HG03097 (cell line): ENCODE data around the gene NPTXR.
"Not testable (repeated sequence)": the region's sequence is repeated elsewhere in the genome, so short reads cannot be mapped to it uniquely, and the experiment has no call there.

ENCODE experiments used
- ATAC-seq: cut with Tn5 transposase; IDR thresholded peaks from one replicate; pipeline ENCODE4 v1.9.1; 2021; ENCODE audit not compliant: unreplicated experiment, low FRiP score

Gene NPTXR

DNA sequence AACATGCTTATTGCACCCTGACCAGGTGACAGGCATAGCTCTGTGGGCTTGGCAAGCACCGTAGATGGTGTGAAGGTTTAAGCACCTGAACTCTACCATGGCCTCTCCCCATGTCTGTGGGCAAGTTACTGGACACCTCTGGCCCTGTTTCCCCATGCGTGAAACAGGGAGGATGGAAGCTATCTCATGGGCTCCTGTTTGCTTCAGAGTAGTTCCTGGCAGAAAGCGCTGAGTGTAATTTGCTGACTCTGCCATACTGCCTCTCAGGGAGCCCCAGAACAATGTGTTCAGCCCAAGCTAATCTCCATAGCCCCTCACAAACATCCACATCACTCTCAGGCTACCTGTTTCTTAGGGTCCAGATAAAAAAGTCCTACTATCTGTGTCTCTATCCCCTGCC is 25.8 kb upstream of the NPTXR start:
- no peak for ATAC-seq

DNA sequence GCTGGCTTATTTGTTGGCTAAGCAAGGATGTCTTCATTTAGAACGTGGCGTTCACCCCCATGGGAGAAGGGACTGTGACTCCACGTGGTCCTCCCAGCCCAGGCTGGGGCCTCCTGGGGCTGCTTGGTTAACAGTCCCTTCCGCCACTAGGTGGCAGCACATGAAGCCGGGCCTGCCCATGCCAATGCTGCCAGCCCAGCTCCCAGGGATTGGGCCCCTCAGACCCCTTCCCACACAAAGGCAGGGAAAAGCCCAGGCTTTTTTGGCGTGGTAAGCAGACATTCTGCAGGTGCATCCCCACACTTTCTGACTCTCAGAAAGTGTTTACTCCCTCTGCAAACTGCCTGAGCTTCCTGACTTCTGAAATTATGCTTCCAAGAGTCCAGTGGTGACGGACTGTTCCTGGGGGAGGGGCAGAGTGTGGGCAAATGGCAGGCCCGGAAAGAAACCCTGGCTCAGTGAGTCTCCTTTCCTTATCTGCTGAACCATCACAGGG is 25.1 kb upstream of the NPTXR start:
- ATAC-seq = no peak

DNA sequence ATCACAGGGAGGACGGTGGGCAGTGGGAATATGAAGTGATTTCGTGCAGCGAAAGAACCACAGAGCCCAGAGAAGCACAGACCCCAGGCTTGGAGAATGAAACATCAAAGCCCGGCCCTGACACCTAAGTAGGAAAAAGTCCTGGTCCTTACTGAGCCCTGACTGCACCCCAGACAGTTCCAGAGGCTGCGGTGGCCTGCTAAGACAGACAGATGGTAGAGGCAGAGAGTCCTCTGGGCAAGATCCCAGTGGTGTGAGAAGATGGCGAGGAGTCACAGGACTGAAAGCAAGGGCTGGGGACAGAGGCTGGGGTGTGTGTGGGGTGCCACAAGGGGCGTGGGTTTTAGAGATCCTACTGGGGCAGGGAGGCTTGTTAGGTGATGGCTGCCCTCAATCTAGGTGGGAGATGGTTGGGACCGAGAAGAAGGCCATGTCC is 24.5 kb upstream of the NPTXR start:
- no peak for ATAC-seq

DNA sequence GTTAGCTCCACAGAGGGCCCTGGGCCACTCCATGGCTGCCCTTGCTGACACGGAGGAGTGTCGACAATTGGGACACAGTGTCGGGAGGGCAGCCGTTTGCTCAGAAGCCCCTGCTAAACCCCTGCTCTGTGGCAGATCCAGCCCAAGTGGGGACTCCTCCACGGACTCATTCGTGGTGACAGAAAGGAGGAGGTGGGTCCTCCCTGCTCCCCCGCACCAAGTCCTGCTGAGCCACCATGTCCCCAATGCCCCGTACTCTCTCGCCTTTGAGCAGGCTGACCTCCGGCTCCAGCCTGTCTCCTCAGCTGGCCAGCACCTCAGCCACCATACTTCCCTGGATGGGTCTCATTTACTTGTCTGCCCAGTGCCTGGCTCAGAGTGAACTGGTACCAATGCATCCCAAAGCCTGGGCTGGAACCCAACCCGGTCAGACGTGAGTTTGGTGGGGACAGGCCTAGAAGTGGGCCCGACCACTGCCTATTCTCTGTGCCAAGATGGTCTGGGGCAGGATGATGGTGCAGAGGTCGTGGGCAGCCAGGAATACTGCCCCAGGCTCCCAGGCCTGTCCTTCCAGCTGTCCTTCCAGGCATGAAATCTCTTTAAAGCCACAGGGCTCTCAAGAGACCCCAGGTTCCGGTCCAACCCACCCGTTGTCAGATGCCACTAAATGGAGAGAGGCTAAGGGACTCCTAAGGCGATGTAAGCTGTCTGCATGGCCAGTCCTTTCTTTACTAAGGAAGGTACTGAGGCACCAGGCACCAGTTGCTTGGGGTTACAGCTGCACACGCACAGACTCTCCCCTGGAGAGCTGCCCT is 23.9 kb upstream of the NPTXR start:
- no peak for ATAC-seq

DNA sequence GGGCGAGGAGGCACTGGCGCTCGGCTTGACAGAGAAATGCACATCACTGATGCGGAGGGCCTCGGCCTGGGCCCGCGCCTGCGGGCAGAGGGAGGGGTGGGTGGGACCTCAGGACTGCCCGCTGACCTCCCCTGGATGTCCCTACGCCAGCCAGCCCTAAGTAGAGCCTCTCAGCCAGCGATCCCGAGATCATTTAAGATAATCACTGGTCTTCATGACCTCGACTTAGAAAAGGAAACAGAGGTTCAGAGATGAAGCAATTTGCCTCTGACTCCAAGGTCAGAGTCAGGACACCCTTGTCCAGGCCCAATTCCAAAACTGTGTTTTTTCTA is 23.3 kb upstream of the NPTXR start:
- ATAC-seq = no peak

DNA sequence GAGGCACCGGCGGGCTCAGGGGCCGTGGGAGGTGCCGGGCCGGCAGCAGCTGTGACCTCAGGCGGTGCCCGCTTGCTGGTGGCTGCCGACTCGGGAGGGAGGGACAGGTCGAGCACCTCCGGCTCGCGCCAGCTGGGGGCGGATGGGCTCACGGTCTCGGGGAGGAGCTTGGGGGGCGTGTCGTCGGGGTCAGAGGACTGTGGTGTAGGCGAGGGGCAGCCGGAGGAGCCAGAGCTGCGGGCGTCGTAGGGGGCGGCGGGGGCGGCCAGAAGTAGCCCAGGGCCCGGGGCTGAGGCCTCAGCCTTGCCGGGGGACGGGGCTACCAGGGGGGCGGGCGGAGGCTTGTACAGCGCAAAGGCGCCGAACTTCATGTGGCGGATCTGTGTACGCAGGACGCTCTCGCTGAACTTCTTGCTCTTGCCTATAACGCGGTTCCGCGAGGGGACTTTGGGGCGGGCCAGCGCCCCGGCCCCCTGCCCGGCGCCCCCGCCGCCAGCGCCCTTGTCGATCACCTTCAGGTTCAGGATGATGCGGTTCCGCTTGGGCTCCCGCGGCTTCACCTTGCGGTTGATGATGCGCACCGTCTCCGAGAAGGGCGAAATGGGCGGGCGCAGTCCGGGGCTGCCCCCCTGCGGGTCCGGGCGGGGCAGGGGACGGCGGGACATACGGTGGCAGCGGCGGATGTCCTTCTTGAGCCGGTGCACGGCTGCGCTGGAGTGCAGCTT is 22.7 kb upstream of the NPTXR start:
- no peak for ATAC-seq

DNA sequence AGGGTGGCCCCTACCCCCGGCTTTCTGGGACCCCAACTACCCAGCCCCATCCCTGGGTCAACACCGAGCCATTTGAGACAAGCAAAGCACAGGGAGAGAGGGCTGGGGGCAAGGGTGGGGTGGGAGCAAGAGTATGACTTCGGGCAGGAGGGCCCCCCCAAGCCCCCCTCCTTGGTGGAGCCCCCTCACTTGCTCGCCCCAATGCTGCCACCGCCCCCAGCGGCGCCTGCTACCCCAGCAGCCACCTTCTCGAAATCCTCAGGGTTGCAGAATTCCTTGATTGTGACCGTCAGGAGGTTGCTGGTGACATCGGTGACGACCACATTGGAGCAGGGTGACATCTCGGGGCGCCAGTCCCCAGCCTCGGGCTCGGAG is 22.2 kb upstream of the NPTXR start:
- ATAC-seq = no peak

DNA sequence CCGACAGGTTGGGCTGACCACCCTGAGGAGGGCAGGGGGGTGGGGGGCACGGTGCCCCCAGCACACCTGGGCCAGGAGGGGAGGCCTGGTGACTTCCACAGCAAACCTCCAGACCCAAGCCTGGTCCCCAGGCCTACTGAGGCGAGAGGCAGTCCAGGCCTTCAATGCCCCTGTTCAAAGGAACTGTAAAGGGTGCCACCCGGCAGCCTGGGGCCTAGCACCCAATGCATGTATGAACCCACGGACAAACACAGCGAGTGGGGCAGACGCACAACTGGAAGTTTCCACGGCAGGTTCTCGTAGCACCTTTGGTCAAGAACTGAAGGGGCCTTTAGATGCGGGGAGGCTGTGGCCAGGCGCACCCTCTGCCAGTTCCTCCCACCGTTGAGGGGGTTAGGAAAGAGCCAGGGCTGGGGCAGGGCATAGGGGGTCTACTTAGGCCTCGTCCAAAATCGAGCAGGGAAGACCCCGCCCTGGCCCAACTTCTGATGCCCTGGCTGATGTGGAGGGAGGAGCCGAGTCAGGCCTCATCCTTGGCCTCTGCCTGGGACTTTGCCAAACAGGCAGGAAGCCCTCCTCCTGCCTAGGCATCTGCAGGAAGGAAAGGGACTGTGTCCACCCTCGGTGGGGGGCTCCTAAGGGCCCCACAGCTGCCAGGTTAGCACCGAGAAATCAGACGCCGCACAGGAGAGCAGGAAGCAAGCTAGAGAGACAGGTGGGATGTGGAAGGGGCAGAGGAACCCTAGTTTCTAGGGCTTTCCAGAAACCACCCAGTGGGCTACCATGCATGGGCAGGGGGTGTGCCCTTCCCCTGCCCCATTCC is 21.6 kb upstream of the NPTXR start:
- ATAC-seq = no peak

DNA sequence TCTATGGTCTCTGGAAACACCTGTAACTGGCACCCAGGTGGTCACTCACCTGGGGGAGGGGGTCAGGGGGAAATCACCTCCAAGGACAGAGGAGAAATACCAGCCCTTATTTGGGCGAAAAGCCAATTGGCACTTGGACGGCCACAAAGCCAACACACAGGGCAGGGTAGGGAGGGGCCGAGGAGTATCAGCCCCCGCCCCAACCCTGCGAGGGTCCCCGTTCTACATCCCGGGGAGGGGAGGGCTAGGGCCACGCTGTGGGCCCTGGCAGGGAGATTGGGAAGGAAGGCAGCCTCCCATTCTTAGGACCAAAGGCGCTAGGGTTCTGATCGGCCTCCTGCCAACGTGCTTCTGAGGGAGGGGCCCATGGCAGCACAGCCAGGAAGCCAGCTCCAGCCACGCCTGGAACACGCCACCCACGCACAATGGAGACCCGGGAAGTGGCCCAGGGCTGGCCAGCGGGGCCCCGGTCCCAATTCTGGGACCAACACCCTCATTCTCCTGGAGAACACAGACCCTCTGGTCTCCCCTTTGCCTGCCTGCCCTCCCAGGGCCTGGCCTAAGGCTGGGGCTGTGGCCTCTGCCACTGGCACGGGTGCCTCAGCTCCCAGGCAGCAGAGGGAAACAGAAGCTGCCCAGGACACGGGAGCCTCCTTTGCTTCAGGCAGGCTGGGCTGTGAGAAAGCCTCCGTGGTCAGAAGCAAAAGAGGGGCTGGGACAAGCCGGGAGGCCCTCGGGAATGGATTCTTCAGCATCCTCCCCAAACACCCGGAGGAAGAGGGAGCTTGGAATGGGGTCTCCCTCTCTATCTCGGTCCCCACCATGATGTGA is 20.7 kb upstream of the NPTXR start:
- no peak for ATAC-seq

DNA sequence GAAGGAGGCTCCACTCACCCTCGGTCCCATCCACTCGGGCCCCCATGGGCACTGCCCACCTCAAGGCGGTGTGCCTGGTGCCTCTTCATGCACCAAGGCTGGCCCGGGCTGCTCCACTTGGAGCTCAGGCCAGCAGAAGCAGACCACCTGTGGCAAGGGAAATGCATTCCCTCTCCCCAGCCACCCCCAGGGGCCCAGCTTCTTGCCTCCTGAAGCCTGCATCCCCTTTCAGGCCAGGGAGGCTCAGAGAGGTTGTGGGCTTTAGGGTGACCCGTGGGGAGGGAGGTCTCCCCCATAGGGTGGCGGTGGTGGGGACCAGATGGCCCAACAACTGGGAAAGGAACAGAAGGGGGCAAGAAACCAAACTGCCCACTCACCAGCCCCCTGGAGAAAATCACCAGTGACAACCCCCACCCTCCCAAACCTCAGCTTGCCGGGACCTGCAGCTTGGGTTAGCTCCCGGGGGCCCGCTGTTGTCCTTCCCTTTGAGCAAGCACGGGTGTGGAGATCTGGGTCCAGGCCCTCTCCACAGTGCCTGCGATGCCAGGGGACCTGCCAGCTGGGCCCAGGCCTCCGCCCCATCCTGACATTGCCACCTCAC is 19.8 kb upstream of the NPTXR start:
- ATAC-seq = no peak

DNA sequence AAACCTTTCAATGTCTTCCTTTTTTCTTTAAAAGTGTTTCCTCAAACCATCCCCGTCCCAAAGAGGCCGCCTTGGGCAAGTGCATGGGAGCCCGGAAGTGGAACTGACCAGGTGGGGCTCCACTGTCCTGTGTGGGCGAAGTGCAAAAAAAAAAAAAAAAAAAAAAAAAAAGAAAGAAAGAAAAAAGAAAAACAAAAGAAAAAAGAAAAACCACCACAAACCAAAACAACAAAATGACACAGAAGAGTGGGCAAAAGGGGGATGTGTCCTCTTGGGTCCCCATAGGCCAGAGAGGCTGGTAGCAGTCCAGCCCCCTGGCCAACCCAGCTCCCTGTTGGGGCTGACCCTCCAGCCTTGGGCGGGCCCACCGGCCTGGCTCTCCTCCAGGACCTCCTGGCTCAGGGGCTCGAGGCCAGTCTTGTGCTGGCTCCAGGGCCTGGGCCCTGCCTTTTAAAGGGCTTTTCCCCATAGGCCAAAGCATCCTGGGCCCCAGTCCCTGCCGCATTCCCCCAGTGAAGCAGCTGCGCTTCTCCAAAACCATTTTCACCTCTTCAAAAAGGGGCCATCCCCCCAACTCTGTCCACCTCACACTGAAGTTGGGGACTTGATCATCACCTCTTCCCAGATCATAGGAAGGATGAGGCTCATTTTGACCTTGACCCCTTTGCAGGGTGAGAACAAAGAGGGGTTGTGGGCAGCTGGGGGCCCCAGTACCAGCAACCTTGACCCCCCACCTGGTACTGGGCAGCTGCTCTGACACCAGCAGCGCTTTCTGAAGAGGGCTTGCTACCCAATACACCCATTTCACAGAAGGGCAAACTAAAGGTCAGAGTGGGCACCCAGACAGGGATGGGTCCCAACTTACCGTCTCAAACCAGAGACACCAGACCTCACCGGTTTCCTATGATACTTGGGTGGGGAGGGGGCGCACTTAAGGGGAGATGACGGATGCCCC is 18.8 kb upstream of the NPTXR start:
- ATAC-seq = no peak

DNA sequence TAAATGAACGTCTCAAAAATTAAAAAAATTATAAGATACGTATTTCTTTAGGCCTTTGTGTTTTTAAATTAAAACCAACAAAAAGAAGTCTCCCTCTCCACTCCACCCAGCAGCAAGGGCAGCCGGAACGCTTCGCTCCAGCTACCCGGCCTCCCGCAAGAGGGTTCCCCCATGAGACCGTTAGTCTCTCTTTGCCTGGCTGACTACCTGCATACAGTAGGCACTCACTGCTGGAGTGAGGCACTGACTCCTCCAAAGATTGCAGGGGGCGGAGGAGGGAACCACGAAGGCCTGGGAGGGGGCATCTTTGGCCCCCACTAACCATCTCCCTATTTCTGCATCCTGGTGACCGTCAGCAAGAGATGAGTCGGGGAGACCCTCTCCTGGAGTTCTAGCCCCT is 18.1 kb upstream of the NPTXR start:
- no peak for ATAC-seq

DNA sequence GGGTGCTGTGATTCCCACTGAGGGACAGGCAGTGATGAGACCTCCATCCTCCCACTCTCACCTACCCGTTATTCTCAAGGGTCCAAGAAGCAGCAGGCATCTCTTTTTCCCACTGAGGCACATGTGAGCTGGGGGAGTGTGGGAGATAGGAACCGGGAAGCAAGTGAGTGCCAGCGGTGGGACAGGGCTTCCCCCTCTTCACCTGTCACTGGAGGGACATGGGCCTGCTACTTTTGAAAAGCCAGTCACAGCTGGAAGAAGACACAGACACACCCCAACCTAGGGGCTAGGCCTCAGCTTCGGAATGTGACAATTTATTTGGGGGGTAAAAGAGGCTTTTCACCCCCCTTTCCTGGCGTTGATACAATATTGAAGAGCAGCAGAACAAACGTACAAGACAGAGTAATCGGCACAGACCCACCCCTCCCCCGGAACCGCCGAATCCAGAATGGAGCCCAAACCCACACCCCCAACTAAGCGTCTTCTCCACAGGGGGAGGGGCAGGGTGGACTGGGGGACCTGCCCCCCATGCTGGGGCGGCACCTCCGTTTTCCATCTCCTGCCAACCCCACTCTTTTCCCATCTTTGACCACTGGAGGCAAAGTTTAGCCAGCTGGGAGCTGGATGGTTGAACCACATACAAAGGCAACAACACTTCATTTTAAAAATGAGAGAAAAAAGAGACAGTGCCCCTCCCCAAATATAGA is 17.5 kb upstream of the NPTXR start:
- ATAC-seq = no peak

DNA sequence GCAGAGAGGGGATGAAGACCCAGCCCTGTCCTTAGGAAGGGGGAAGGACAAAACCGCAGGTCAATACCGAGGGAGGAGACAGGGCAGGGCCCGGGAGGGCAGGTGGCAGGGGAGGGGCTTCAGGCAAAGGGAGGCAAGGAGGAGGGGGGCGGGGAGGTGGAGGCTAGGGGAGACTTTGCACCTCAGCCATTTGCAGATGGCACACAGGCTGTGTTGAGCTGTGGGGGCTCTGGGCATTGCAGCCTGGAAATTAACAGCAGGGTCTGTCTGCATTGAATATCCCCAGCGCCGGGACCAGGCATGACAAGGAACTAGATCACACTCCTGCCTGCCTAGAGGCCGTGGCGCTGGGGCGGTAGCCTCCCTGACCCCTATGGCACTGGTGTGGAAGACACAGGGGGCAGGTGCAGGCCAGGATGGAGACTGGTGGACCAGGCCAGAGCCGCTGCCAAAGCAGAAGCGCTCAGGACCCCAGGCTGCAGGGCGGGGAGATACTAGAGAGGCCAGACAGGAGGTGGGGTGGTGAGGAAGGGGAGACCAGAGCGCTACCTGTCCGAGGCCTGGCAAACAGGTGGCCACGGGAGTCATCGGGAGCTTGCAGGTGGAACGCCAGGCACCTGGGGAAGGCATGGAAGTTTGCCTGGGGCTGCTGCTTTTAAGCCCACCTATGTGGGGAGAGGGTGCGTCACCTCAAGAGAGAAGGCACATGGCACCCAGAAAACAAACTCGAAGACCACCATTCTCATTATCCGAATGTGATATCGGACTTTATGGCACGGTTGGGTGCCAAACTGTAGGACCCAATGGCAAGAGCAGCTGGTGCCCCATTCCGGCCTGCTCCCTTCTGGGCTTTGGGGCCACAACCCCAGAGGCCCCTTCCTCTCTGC is 16.7 kb upstream of the NPTXR start:
- no peak for ATAC-seq

DNA sequence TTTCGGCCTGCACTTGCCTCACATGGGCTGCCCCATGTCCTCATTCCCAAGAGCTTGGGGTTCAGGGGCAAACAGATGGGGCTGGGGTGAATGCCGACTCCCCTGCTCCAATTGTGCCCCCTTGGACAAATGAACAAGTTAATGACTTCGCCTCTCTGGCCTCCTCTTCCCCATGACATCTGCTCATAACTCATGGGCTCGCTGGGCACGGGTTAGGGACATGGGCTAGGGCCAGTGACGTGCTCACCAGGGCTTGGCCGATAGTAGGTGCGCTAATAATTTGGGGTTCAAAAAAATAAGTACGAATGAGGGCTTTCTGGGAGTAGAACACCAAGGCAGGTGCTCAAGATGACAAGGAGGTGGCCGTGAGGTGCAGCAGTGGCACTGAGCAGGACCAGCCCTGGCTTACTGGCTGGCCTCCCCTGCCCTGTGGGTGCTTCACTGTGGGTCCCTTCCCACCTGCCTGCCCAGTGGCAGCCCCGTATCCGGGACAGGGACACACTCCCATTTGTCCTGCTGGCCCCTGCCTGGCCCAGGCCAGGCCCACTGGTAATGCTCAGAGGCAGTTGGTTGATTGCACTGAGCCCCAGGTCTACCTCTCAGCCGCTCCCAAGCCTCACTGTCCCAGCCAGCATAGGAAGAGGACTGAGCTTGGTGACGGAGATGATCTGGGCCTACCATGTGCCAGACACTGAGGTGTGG is 15.9 kb upstream of the NPTXR start:
- ATAC-seq = no peak

DNA sequence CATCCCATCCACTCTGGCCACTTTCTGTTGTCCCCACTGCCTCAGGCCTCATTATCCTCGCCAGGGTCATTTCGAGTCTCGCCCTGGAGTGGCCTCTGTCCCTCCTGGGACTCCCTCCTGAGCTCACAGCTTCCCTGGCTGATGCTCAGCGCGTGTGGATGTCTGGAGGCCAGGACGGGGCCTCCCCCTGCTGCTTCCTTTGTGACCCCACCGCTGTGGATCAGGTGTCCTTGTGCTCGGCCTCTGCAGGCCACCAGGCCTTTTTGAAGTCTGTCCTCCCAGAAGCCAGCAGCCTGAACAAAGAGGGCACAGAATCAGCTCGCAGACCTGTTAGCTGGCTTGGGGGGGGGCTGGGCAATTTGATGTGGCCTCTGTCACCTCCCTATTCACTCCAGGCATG is 14.7 kb upstream of the NPTXR start:
- ATAC-seq = no peak

DNA sequence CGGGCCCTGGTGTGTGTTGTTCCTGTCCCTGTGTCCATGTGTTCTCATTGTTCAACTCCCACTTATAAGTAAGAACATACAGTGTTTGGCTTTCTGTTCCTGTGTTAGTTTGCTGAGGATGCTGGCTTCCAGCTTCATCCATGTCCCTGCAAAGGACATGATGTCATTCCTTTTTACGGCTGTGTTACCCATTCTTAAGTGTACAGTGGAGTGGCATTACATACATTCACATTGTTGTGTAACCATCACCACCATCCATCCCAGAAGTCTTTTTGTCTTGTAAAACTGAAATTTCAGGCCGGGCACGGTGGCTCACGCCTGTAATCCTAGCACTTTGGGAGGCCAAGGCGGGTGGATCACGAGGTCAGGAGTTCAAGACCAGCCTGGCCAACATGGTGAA is 10.6 kb upstream of the NPTXR start:
- ATAC-seq = not testable (repeated sequence)
